Measurements from ENCODE around the gene PDCD5.
"Not testable (repeated sequence)": the region's sequence is repeated elsewhere in the genome, so short reads cannot be mapped to it uniquely, and the experiment has no call there.

The PDCD5 gene

DNA sequence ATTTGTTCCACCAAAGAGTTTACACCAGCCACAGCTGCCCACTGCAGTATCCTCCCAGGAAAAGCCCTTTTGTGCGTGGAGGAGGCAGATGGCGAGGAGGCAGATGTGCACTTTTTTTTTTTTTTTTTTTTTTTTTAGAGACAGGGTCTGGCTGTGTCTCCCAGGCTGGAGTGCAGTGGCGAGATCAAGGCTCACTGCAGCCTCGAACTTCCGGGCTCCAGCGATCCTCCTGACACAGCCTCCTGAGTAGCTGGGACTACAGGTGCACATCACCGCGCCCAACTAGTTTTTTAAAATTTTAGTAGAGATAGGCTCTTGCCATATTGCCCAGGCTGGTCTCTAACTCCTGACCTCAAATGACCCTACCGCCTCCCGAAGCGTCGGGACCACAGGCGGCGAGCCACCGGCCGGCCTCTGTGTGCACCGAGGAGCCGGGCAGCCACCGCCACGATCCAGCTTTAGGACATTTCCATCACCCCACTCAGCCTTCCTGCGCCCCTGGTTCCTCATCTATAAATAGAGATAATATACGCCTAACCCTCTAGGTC, 563 bp upstream of the PDCD5 start:
- DNase-seq, result no peak

DNA sequence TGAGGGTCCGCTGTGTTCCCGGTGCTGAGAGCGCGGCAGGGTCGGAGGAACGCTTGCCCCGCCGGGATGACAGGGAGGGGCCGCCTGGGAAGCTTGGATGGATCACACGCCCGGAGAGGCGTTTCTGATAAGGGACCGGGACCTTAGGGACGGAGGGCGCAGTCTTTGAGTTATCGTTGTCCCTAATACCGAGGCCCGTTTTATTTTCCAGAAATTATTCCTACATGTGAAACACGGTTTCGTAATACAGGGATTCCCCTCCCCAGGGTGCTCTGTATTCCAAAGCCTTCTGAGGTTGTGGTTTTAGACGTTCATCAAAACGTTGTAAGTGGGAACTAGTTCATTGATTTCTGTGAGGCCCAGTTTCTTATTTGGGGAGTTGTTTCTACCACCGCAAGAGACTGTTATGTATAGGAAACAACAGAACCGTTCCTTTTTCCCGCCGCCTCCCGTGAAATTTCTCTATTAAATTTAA, 752 bp downstream of the PDCD5 start:
- DNase-seq, result peak; percentile 42

DNA sequence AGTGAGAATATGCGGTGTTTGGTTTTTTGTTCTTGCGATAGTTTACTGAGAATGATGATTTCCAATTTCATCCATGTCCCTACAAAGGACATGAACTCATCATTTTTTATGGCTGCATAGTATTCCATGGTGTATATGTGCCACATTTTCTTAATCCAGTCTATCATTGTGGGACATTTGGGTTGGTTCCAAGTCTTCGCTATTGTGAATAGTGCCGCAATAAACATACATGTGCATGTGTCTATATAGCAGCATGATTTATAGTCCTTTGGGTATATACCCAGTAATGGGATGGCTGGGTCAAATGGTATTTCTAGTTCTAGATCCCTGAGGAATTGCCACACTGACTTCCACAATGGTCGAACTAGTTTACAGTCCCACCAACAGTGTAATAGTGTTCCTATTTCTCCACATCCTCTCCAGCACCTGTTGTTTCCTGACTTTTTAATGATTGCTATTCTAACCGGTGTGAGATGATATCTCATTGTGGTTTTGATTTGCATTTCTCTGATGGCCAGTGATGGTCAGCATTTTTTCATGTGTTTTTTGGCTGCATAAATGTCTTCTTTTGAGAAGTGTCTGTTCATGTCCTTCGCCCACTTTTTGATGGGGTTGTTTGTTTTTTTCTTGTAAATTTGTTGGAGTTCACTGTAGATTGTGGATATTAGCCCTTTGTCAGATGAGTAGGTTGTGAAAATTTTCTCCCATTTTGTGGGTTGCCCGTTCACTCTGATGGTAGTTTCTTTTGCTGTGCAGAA, 6.9 kb downstream of the PDCD5 start:
- DNase-seq, result not testable (repeated sequence)

DNA sequence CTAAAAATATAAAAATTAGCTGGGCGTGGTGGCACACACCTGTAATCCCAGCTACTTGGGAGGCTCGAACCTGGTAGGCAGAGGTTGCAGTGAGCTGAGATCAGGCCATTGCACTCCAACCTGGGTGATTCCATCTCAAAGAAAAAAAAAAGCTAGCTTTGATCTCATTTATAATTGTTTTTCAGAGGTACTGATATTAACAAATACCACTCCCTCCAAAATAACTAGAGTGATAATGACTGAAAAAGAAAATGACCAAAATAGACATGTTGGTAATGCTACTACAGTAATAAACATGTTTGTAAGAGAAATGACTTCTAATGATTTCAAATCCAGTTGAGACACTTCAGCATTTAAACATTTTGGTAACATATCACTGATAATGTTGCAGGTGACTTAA, 13.0 kb downstream of the PDCD5 start:
- DNase-seq, result no peak

DNA sequence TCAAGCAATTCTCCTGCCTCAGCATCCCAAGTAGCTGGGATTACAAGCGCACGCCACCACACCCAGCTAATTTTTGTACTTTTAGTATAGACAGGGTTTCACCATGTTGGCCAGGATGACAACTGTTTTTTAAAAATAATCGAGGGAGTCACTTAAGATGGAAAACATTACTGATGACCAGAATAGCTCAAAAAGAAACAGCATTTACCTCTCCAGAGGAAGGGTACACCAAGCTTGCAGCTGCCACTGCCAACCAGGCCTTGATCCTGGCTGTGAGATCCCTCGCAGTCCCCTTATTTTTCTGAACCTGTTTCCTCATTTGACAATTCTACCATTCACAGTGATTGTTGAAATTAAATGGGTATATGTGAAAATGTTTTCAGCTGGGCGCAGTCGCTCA, 14.5 kb downstream of the PDCD5 start:
- DNase-seq, result no peak

DNA sequence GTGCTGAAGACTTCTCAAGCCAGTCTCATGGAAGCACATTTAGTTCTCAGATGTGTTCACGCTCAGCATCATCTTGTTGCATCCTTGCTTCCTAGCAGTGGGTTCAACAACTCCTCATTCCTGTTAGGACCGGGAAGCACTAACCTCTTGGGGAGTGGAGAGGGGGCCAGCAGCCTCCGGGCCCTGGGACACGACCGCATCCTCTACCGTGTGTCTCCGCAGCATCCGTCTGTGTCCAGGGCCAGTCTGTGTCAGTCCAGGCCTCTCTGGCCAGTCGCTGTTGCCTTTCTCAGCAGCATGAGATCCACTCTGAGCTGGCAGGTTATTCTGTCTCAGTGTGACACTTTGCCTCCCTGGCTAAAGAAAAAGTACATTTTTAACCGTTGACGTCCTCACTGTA, 17.0 kb downstream of the PDCD5 start:
- no peak for DNase-seq

DNA sequence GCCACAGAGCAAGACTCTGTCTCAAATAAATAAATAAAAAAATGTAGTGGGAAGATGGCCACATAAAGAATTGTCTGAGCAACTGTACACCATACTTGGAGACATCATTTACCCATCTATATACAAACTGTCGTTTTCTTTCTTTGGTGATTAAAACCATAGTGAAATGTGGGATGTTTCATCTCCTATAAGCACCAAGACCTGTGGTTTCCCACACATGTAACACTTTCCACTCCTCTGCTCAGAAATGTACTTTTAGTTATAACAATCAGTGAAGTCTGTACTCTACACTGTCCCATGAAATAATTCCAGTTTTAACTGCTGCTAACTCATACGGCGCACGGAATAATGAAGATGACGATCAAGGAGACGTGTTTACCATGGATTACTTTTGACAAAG, 18.3 kb downstream of the PDCD5 start:
- DNase-seq, result no peak

DNA sequence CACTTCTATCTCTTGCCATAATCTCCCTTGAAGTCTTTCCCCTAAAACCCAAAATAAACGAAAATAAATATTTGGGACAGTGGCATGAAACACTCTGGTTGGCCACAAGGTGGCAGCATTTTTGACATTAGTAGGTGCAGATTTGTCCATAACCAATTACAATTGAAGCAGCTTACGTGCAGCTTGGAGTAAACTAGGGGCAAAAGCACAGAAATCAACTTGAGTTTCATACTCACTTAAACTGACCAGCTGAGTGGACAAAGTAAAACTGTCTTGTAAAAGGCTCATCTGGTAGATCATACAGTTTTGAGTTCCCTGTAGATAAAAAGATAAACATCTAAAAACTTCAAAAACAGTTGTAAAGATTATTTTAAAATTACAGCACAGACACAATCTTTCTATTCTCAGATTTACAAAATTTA, 18.8 kb downstream of the PDCD5 start:
- peak; percentile 72 for DNase-seq

DNA sequence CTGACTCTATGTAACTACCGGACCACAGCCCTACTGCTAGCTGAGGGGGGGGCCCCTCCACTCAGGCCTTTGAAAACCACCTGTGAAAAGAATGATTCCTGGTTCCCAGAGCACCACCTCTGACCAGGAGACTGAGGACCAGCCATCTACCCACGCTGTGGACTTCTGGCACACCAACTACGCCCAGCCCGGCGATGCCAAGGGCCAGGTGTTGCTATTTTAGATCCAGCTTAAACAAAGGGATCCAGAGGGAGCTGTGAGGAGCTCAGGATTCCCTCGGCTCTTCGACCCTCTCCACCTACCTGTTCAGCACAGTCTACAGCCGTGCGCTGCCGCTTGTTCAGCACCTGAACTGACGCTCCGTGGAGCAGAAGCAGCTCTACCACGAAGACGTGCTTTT, 23.0 kb downstream of the PDCD5 start:
- no peak for DNase-seq

DNA sequence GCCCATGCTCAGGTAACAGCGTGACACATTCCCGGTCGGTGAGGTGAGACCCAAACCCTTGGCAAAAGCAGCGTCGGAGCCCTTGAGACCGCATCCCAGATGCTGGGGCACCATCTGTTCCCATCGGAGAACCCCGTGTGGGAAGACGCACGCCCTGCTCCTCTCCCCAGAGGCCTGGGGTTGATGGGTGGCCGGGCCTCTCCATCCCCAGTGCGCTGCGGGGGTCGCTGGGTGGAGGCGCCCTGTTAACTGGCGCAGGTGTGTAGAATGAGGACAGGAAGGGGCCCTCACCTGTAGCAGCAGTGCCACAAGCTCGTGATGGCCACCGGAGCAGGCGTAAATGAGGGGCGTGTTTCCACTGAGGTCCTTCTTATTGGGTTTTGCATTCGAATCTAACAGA, 24.6 kb downstream of the PDCD5 start:
- no peak for DNase-seq

DNA sequence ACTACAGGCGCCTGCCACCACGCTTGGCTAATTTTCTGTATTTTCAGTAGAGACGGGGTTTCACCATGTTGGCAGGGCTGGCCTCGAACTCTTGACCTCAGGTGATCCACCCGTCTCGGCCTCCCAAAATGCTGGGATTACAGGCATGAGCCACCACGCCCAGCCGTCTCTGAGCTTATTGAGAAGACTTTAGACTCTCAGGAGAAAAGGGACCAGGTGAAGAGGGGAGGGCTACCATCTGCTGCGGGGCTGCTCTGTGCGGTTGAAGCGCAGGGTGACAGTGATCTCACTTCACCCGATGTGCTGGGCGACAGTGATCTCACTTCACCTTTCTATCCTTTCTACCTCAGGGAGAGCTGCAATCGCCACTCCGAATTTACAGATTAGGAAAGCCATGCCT, 25.3 kb downstream of the PDCD5 start:
- DNase-seq, result no peak

DNA sequence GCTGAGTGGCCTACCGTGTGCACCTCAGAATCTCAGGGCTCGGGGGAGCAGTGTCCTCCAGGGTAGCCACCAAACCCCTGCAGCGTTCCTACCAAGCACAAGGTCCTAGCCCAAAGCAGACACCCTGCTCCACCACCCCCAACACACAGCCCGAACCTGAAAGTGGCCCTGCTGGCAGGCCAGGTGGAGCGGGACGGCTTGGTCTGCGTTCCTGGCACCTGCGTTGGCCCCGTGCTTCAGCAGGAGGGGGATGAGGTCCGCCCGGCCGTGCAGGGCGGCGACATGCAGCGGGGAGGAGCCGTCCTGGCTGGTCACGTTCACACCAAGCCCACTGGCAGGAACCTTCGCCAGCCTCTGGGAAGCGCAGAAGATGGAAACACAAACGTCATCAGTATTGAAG, 26.5 kb downstream of the PDCD5 start:
- no peak for DNase-seq

DNA sequence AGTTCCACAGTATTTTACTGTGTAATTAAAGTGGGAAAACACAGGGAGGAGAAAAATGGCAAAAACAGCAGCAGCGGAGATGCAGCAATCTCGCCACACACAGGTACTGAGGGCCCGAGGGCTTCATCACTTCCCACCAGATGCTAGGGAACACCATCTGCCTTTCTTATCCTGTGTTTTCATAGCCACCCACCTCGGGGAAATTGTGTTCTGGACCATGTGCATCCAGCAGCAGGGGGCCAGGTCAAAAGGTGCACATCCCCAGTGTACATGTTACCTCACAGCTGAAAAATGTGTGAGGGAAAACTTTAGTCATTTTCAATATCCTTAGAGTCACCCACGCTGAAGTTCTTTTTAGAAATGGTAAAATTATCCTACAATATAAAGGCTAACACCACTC, 30.2 kb downstream of the PDCD5 start:
- DNase-seq, result no peak

DNA sequence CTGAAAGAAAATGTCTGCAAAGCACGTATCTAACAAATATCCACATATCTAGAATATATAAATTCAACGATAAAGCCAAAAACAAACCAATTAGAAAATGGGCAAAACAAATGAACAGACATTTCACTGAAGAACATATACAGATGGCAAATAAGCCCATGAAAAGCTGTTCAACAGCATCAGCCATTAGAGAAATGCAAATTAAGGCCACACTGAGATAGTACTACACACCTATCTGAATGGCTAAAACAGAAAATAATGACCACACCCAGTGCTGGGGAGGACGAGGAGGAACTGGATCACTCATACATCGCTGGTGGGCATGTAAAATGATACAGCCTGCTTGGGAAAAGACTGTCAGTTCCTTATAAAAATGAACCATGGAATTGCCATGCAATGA, 32.0 kb downstream of the PDCD5 start:
- no peak for DNase-seq

DNA sequence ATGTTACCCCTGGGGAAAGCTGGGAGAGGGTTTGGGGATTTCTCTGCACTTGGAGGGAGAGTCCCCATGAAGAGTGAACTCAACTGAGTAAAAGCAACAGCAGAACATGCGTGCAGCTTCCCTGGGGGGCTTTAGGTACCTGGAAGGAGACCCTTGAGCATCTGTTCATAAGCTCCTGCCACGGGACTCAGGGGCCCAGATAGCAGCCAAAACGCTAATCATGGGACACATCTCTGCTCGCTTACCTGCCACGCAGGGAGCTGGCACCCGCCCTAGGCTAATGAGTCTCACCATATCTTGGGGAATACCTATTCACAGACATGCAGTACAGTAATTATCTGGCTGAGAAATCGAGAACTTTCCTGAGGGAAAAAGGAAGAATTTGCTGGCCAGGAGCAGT, 33.9 kb downstream of the PDCD5 start:
- DNase-seq, result no peak

DNA sequence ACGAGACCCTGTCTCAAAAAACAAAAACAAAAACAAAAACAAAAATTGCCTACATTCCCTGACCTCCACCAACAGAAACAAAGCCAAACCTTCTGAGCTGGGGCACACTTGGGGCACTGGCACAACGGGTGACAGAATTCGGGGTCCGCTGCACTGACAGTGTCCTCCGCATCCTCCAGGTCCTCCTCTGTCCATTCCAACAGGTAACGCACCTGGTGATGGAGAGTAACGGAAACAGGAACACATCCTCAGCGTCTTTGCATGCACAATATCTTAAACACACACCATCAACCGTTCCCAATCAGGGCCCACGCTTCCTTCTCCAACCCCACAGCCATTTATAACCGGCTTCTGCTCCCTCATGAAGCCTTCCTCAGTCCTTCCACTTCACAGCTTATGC, 34.6 kb downstream of the PDCD5 start:
- no peak for DNase-seq

DNA sequence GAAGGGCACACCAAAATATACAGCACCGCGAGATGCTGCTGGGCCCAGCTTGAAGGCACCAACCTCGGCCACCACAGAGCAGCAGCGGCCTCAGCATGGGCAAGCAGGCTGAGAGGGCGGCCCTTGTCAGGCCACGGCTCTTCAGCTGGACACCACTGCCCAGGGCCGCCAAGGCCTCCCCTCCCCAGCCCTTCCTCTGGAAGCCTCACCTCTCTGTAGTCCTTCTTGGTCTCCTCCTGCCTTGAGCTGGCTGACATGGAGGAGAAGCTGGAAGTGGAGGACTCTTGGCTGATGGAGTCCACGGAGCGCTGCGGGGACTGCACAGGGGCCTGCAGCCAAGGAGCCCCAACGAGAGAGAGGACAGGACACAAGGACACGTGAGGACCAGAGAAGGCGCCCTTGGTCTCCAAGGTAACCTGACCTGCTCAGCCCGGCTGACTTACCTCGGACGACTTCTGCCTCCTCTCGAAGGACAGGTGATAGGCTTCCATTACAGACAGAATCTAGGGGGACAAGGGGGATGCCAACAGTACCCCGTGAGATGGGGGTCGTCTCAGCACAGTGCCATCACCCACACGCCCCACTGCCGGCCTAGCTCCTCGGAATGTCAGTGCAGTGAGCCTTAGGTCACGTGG, 38.2 kb downstream of the PDCD5 start:
- DNase-seq, result no peak

DNA sequence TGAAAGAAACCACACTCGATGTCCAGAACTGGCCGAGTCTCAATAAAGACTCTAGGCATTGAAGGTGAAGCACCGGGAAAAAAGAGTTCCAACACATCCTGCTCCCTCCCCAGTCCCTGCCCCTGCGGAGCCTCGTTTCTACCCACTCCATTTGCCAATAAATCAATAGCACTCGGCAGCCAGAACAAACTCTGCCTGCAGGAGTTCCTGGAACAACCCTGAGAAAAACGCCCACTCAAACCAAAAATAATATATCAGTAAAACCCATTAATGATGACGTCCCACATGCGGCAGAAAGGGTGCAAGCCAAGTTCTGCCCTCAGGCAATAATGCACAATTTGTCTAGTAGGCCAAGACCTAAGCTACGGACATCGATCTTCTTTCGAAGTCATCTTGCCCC, 41.0 kb downstream of the PDCD5 start:
- no peak for DNase-seq

DNA sequence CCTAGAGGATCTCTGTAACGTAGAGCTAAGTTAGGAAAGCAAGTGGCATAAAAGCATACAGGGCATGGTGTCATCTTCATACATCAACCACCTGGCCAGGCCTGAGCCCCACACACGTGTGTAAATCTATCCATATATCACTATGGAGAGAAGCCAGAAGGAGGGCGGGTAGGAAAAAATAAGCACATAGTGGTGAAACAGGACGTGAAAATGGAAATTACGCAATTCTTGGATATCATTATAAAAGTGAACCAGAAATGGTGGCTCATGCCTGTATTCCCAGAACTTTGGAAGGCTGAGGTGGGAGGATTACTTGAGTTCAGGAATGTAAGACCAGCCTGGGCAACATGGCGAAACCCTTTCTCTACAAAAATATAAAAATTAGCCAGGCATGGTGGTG, 43.4 kb downstream of the PDCD5 start:
- DNase-seq, result no peak

DNA sequence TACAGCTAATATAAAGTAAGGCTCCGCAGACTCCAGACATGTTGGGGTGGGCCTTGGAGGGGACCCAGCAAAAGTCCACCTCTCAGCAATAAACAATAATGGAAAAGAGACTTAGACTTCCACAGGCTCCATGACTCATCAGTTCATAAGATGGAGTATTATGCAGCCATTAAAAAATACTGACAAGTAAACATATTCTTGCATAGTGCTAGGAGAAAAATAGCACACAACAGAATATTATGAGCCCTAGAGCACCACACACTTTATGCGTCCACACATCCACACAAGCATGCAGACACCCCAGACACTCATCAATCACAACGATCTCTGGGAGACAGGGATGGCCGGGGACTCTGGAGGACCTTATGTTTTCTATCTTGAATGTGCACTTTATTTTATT, 46.0 kb downstream of the PDCD5 start:
- no peak for DNase-seq

DNA sequence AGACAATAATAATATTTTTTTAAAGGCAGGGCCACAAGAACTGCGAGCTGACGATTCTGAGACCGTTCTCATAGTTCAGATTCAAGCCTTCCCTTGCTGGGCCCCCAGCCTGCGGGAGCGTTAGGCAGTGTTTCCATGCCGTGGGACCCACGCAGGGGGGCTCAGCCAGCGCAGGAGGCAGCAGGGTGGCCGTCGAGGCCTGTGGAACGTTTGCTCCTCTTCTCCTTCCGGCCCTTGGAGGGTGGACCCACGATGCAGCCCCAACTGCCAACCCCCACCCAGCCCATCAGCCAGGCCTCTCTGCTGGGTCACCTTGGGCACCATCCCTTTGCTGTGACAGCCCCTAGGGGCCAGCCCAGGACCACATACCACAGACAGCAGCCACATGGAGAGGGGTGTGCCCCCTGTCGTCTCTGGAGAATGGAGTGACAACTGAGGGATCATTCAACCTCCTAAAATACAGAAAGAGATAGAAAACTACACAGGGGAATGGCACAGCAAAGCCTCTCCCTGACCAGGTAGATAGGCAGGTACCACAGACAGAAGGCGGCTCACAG, 46.8 kb downstream of the PDCD5 start:
- no peak for DNase-seq

DNA sequence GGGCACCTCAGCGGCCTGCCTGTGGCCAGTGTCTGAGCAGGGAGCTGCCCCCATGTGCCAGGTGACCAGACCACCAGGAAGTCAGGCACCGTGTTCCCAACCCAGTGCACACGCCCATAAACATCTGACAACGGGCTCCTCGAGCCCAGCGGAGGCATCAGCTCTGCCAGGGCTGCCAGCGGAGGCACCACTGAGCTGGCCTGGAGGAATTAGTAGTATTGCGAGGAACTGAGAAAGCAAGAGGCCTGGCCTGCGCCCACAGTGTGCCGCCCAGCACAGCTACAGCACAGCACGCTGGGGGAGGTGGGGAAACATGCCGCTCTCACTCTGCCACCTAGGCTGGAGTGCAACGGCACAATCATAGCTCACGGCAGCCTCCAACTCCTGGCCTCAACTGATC, 49.3 kb downstream of the PDCD5 start:
- no peak for DNase-seq

DNA sequence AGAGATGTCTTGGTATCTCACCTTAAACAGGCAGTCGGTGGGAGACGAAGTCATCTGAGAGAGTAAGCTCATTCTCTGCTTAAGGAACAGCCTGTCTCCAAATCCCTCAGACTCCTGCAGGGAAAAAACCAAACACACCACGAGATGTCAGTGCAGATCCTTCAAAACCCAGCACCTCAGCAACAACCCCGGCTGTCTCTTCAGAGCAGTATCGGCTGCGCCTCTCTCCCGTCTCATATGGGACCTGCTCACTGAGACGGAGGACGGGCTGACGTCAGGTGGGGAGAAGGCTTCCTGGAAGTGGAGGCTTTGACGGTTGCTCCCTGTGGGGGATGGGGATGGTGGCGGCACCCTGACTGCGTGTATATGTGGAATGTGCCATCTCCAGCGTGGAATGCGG, 50.4 kb downstream of the PDCD5 start:
- no peak for DNase-seq

Data from DMS53 (cell line).